Keratinocyte (primary cell): ENCODE measurements around the gene SIK2. TPM values are rescaled to one million over a fixed set of nuclear protein-coding genes. Genes with fewer than 3 reads are reported as not detected.

Experiments used
- DNase-seq: peaks from one replicate; pipeline ENCODE4 v3.0.0-alpha.2; 2011; ENCODE audit warnings: low read depth, missing footprints, low spot score
- FAIRE-seq: peaks from 2 replicates; lab custom pipeline; 2011; peaks lifted over from hg19 to GRCh38; lab: Jason Lieb, UNC
- H2AFZ ChIP-seq: 2 replicates; pipeline ENCODE4 v1.6.0; 2012; ENCODE audit warnings: low read length, control low read depth, inconsistent platforms; ENCODE audit not compliant: control insufficient read depth
- H3K27ac ChIP-seq: 2 replicates; pipeline ENCODE4 v1.5.1; 2011; ENCODE audit warnings: low read length; ENCODE audit not compliant: control insufficient read depth, insufficient read depth
- H3K27me3 ChIP-seq: 3 replicates; pipeline ENCODE4 v1.6.0; 2011; ENCODE audit warnings: low read length; ENCODE audit not compliant: control insufficient read depth, insufficient read depth; ENCODE audit errors: extremely low read depth
- H3K36me3 ChIP-seq, 2 experiments: 2 replicates in 1 of 2; 3 replicates in 1 of 2; pipeline ENCODE4 v1.5.1; 2011; ENCODE audit warnings: low read length in 2 of 2, mild to moderate bottlenecking in 1 of 2; ENCODE audit not compliant: control insufficient read depth in 2 of 2, insufficient read depth in 2 of 2; ENCODE audit errors: extremely low read depth in 1 of 2
- H3K4me1 ChIP-seq: 3 replicates; pipeline ENCODE4 v1.5.1; 2011; ENCODE audit warnings: low read length; ENCODE audit not compliant: control insufficient read depth, insufficient read depth; ENCODE audit errors: extremely low read depth
- H3K4me2 ChIP-seq: 3 replicates; pipeline ENCODE4 v1.6.0; 2011; ENCODE audit warnings: low read depth, low read length; ENCODE audit not compliant: control insufficient read depth, insufficient read depth; ENCODE audit errors: extremely low read depth
- H3K4me3 ChIP-seq, 3 experiments: fragments of 200-600 bp in 1 of 3; sonication (generic) in 1 of 3; 2 replicates in 2 of 3; 3 replicates in 1 of 3; pipeline ENCODE4 v1.5.1; 2011 to 2016; ENCODE audit warnings: low read length in 3 of 3, mild to moderate bottlenecking in 3 of 3, control low read depth in 2 of 3, inconsistent platforms in 1 of 3, low read depth in 1 of 3, mixed read lengths in 1 of 3, mixed run types in 1 of 3, moderate library complexity in 1 of 3; ENCODE audit not compliant: control insufficient read depth in 2 of 3, insufficient read depth in 2 of 3; ENCODE audit errors: extremely low read depth in 1 of 3
- H3K79me2 ChIP-seq: 2 replicates; pipeline ENCODE4 v1.6.0; 2012; ENCODE audit warnings: low read length; ENCODE audit not compliant: control insufficient read depth, insufficient read depth
- H3K9ac ChIP-seq: 3 replicates; pipeline ENCODE4 v1.6.0; 2011; ENCODE audit warnings: low read length; ENCODE audit not compliant: control insufficient read depth, insufficient read depth; ENCODE audit errors: extremely low read depth
- H3K9me1 ChIP-seq: 3 replicates; pipeline ENCODE4 v1.6.0; 2011; ENCODE audit warnings: low read length; ENCODE audit not compliant: control insufficient read depth, insufficient read depth; ENCODE audit errors: extremely low read depth
- H3K9me3 ChIP-seq: 2 replicates; pipeline ENCODE4 v1.5.1; 2012; ENCODE audit warnings: low read depth, low read length; ENCODE audit not compliant: control insufficient read depth
- H4K20me1 ChIP-seq: 3 replicates; pipeline ENCODE4 v1.6.0; 2011; ENCODE audit warnings: low read length; ENCODE audit not compliant: control insufficient read depth, insufficient read depth; ENCODE audit errors: extremely low read depth
- EZH2 ChIP-seq: IDR thresholded peaks from one replicate; pipeline ENCODE4 v1.6.1; 2012; ENCODE audit warnings: inconsistent platforms, mild to moderate bottlenecking, low read length, moderate library complexity
- dilution Hi-C: fragments of 300-500 bp; cut with MboI; formaldehyde crosslinking; loops from one replicate; pipeline ENCODE4 v1.7.0; 2020; ENCODE audit warnings: low sequenced_read_pairs; ENCODE audit not compliant: extremely low pct_ligation_motif_present
- polyA plus RNA-seq, 5 experiments: library from polyadenylated mRNA; depleted of rRNA in 3 of 5; stranded (reverse) in 3 of 5; stranded (forward) in 1 of 5; unstranded in 1 of 5; fragments of >200 nt; gene quantifications; 1 replicate in 1 of 5; 2 replicates in 3 of 5; 3 replicates in 1 of 5; pipeline versions ENCODE4 v1.2.1 to v1.2.3, GENCODE V29; 2011 to 2012; ENCODE audit warnings: missing spikeins in 2 of 5, low read depth in 1 of 5, low replicate concordance in 1 of 5
- TF ChIP-seq, protein P1 (sequence below), 3 experiments: IDR thresholded peaks in 1 of 3; conservative IDR thresholded peaks in 1 of 3; optimal IDR thresholded peaks in 1 of 3; 2 replicates in 2 of 3; 3 replicates in 1 of 3; pipeline versions ENCODE3 to v1.5.1; 2011; ENCODE audit warnings: low read length in 3 of 3, mild to moderate bottlenecking in 3 of 3, moderate library complexity in 2 of 3, control low read depth in 1 of 3, inconsistent platforms in 1 of 3; ENCODE audit not compliant: insufficient read depth in 2 of 3; ENCODE audit errors: extremely low read depth in 1 of 3

SIK2 gene
- polyA plus RNA-seq, 1 donor (not counting 4 experiments of a cell fraction or from before 2014, with no cell fraction given) = 10.0 TPM

DNA sequence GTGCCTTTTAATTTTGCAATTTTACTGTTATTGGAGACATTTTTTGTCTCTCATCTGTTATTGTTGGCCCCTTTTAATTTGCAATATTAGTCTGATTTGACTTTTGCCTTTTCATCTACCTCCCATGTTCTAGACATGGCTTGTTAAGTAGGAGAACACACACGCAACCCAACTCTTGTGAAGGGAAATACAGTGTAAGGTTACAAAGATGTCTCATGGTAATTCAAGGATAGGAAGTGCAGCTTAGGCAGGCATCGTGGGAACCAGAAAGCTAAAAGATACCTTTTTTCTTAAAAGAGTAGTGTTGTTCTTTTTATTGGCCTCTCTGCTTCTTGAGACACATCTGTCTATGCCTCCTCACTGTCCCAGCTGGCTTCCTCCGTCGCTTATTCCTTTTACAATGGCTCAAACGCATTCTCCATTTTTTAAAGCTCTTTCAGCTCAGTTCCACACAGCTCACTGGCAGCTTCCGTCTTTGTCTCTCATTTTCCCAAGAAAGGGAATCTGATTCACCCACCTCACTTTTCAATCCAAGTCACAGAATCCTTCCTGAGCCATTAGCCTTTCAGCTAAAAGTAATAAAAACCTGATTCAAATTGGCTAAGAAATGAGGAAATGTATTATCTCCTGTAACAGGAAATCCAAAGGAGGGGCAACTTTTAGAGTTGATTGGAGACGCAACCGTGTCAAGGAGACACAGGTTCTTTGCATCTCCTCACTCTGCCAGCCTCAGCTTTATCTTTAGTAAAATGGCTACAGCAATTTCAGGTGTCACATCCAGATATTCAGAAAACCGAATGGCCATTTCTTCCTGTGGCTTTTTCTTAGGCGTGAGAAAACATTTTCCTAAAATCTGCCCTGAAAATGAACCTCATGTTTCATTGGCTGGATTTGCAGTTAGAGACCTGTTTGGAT, 57.2 kb downstream of the SIK2 start:
- Histone ChIP-seq H3K79me2 (peaks cover 4% of the 10 kb centered on the region), H3K9ac (no peak overlapping the region), H4K20me1 (no peaks in the 10 kb centered on the region), H3K4me3 (no peak overlapping the region), H3K4me1 (peaks cover 5% of the 10 kb centered on the region), H3K4me2 (no peak overlapping the region), H3K9me1 (no peaks in the 10 kb centered on the region), H3K9me3 (no peaks in the 10 kb centered on the region), H3K27ac (no peak overlapping the region), H3K36me3 (peaks cover 0 to 2% of the 10 kb centered on the region in 2 experiments), H2AFZ (no peak overlapping the region), H3K27me3 (no peaks in the 10 kb centered on the region)
- TF ChIP-seq EZH2 = no peak
- FAIRE-seq (no peak), DNase-seq (no peak)
- dilution Hi-C loops = no loop called here

DNA sequence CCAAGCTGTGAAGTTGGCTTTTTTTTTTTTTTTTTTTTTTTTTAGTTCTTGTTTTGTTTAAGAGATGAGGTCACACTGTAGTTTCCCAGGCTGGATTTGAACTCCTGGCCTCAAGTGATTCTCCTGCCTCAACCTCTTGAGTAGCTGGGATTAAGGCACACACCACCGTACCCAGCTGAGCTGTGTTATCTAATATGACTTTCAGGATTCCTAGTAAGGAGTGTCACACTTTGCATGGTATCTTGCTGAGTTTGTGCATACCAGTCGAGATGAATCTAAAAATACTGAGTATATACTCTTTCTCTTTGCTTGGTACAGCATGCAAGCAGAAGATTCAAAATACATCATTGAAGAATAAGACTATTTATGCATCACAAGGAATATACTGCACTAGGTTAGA, 58.6 kb downstream of the SIK2 start:
- Histone ChIP-seq H3K9ac (no peak overlapping the region), H3K4me2 (no peak overlapping the region)

More for the DNA sequence above, 58.6 kb downstream of the SIK2 start:
- Histone ChIP-seq H3K9me3 (no peaks in the 10 kb centered on the region), H3K4me3 (no peak overlapping the region), H3K79me2 (peaks cover 4% of the 10 kb centered on the region), H3K27me3 (no peaks in the 10 kb centered on the region), H3K4me1 (peaks cover 5% of the 10 kb centered on the region), H3K27ac (no peak overlapping the region), H2AFZ (no peak overlapping the region), H4K20me1 (no peaks in the 10 kb centered on the region), H3K36me3 (peaks cover 0 to 2% of the 10 kb centered on the region in 2 experiments), H3K9me1 (no peaks in the 10 kb centered on the region)
- DNase-seq (no peak), FAIRE-seq (no peak)
- TF ChIP-seq, protein P1, sequence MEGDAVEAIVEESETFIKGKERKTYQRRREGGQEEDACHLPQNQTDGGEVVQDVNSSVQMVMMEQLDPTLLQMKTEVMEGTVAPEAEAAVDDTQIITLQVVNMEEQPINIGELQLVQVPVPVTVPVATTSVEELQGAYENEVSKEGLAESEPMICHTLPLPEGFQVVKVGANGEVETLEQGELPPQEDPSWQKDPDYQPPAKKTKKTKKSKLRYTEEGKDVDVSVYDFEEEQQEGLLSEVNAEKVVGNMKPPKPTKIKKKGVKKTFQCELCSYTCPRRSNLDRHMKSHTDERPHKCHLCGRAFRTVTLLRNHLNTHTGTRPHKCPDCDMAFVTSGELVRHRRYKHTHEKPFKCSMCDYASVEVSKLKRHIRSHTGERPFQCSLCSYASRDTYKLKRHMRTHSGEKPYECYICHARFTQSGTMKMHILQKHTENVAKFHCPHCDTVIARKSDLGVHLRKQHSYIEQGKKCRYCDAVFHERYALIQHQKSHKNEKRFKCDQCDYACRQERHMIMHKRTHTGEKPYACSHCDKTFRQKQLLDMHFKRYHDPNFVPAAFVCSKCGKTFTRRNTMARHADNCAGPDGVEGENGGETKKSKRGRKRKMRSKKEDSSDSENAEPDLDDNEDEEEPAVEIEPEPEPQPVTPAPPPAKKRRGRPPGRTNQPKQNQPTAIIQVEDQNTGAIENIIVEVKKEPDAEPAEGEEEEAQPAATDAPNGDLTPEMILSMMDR (optimal IDR thresholded peaks at IDR 0.05 in 1 of 3, IDR thresholded peaks at IDR 0.05 in 1 of 3, conservative IDR thresholded peaks at IDR 0.05 in 1 of 3; ENCODE audit: extremely low read depth in 1 of 3, insufficient read depth in 2 of 3, low read length in 3 of 3) = no peak
- no peak for TF ChIP-seq EZH2
- dilution Hi-C loops = no loop called here
